ENCODE results near the gene ACACA.

ACACA gene

GRCh38 chr17:37089956-37090355 is 316.7 kb downstream of the ACACA start:
- H3K4me3 ChIP-seq (ENCODE audit: low read depth, low read length), result no peak overlapping the region

GRCh38 chr17:37088913-37089312 is 317.7 kb downstream of the ACACA start:
- ChIA-PET CTCF (interaction anchor here (1.6 kb wide), 1 partner anchor 41 kb away, joined by 3 read pairs; no protein-coding TSS in a partner anchor), POLR2A (interaction anchor here (0.6 kb wide), 1 partner anchor 18 kb away, joined by 3 read pairs; no protein-coding TSS in a partner anchor)
- Histone ChIP-seq H3K9me3 (ENCODE audit: control insufficient read depth, insufficient read depth, low read depth, low read length) (no peaks in the 10 kb centered on the region), H3K4me1 (ENCODE audit: control insufficient read depth, insufficient read depth, low read length) (no peaks in the 10 kb centered on the region), H3K4me3 (ENCODE audit: low read depth, low read length) (no peak overlapping the region), H3K36me3 (ENCODE audit: control insufficient read depth in 2 of 2, insufficient read depth in 1 of 2, low read length in 2 of 2) (peaks cover 3 to 56% of the 10 kb centered on the region in 2 experiments), H3K27ac (ENCODE audit: extremely low read depth, low read depth, low read length) (no peak overlapping the region)
- TF ChIP-seq ZNF513 (tag by site-specific recombination; IDR thresholded peaks at IDR 0.05) (no peak), ZNF248 (tag by site-specific recombination; IDR thresholded peaks at IDR 0.05) (no peak), ZNF585B (tag by site-specific recombination; IDR thresholded peaks at IDR 0.05) (no peak), ZNF580 (tag by site-specific recombination; IDR thresholded peaks at IDR 0.05) (no peak)

More at GRCh38 chr17:37089956-37090355, 316.7 kb downstream of the ACACA start:
- TF ChIP-seq ZNF621 (tag by site-specific recombination; IDR thresholded peaks at IDR 0.05) (no peak), ZNF302 (tag by site-specific recombination; IDR thresholded peaks at IDR 0.05; ENCODE audit: low read depth) (no peak), ZNF585B (tag by site-specific recombination; IDR thresholded peaks at IDR 0.05) (no peak)
- Histone ChIP-seq H3K36me3 (ENCODE audit: control insufficient read depth in 2 of 2, insufficient read depth in 1 of 2, low read length in 2 of 2) (peaks cover 3 to 60% of the 10 kb centered on the region in 2 experiments), H3K9me3 (ENCODE audit: control insufficient read depth, insufficient read depth, low read depth, low read length) (no peaks in the 10 kb centered on the region), H3K4me1 (ENCODE audit: control insufficient read depth, insufficient read depth, low read length) (no peaks in the 10 kb centered on the region), H3K27ac (ENCODE audit: extremely low read depth, low read depth, low read length) (no peak overlapping the region)
- POLR2A ChIA-PET, result no interaction called here
- CTCF ChIA-PET, result interaction anchor here (0.9 to 1.6 kb wide), 2 partner anchors 8 to 42 kb away, joined by 3 read pairs; no protein-coding TSS in a partner anchor

GRCh38 chr17:37088459-37088858 is 318.2 kb downstream of the ACACA start:
- ChIA-PET POLR2A (interaction anchor here (0.6 kb wide), 1 partner anchor 18 kb away, joined by 3 read pairs; no protein-coding TSS in a partner anchor), CTCF (interaction anchor here (1.6 kb wide), 1 partner anchor 41 kb away, joined by 3 read pairs; no protein-coding TSS in a partner anchor)
- Histone ChIP-seq H3K4me1 (ENCODE audit: control insufficient read depth, insufficient read depth, low read length) (no peaks in the 10 kb centered on the region), H3K4me3 (ENCODE audit: low read depth, low read length) (no peak overlapping the region), H3K9me3 (ENCODE audit: control insufficient read depth, insufficient read depth, low read depth, low read length) (no peaks in the 10 kb centered on the region), H3K27ac (ENCODE audit: extremely low read depth, low read depth, low read length) (no peak overlapping the region), H3K36me3 (ENCODE audit: control insufficient read depth in 2 of 2, insufficient read depth in 1 of 2, low read length in 2 of 2) (peaks cover under 1 to 55% of the 10 kb centered on the region in 2 experiments)
- no peak for TF ChIP-seq MZF1 (tag by site-specific recombination; IDR thresholded peaks at IDR 0.05; ENCODE audit: borderline replicate concordance)
- TF ChIP-seq ZNF645 (tag by site-specific recombination; IDR thresholded peaks at IDR 0.05), result no peak
- no peak for TF ChIP-seq ZNF362 (tag by site-specific recombination; IDR thresholded peaks at IDR 0.05)
- TF ChIP-seq ZNF248 (tag by site-specific recombination; IDR thresholded peaks at IDR 0.05), result no peak
- TF ChIP-seq ZNF654 (tag by site-specific recombination; IDR thresholded peaks at IDR 0.05; ENCODE audit: low read depth), result no peak
- no peak for TF ChIP-seq HIC1 (tag by site-specific recombination; IDR thresholded peaks at IDR 0.05)
- TF ChIP-seq EGR2 (tag by site-specific recombination; IDR thresholded peaks at IDR 0.05; ENCODE audit: low read depth), result no peak
- TF ChIP-seq, protein P1, sequence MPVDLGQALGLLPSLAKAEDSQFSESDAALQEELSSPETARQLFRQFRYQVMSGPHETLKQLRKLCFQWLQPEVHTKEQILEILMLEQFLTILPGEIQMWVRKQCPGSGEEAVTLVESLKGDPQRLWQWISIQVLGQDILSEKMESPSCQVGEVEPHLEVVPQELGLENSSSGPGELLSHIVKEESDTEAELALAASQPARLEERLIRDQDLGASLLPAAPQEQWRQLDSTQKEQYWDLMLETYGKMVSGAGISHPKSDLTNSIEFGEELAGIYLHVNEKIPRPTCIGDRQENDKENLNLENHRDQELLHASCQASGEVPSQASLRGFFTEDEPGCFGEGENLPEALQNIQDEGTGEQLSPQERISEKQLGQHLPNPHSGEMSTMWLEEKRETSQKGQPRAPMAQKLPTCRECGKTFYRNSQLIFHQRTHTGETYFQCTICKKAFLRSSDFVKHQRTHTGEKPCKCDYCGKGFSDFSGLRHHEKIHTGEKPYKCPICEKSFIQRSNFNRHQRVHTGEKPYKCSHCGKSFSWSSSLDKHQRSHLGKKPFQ (tag by site-specific recombination; IDR thresholded peaks at IDR 0.05), result no peak
- TF ChIP-seq, protein P2, sequence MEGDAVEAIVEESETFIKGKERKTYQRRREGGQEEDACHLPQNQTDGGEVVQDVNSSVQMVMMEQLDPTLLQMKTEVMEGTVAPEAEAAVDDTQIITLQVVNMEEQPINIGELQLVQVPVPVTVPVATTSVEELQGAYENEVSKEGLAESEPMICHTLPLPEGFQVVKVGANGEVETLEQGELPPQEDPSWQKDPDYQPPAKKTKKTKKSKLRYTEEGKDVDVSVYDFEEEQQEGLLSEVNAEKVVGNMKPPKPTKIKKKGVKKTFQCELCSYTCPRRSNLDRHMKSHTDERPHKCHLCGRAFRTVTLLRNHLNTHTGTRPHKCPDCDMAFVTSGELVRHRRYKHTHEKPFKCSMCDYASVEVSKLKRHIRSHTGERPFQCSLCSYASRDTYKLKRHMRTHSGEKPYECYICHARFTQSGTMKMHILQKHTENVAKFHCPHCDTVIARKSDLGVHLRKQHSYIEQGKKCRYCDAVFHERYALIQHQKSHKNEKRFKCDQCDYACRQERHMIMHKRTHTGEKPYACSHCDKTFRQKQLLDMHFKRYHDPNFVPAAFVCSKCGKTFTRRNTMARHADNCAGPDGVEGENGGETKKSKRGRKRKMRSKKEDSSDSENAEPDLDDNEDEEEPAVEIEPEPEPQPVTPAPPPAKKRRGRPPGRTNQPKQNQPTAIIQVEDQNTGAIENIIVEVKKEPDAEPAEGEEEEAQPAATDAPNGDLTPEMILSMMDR (tag by site-specific recombination; IDR thresholded peaks at IDR 0.05), result no peak
- TF ChIP-seq ZBTB48 (tag by site-specific recombination; IDR thresholded peaks at IDR 0.05), result no peak
- no peak for TF ChIP-seq ZNF596 (tag by site-specific recombination; IDR thresholded peaks at IDR 0.05)
- TF ChIP-seq ZNF449 (tag by site-specific recombination; IDR thresholded peaks at IDR 0.05), result no peak
- TF ChIP-seq ZNF580 (tag by site-specific recombination; IDR thresholded peaks at IDR 0.05), result no peak

Data from HEK293 (cell line).